MM.1S (cell line): ENCODE results near the gene DPYSL4.

ENCODE experiments used
- CTCF ChIP-seq: fragments of 300-600 bp; sonication (generic); IDR thresholded peaks from 2 replicates; pipeline ENCODE4 v1.5.1; 2016; ENCODE audit warnings: antibody characterized with exemption, low read length, mixed read lengths
- EZH2 ChIP-seq: fragments of 300-600 bp; sonication (generic); optimal IDR thresholded peaks from 2 replicates; pipeline ENCODE3; 2017; ENCODE audit warnings: low read depth, mild to moderate bottlenecking, antibody characterized with exemption, low read length, mixed read lengths

DNA sequence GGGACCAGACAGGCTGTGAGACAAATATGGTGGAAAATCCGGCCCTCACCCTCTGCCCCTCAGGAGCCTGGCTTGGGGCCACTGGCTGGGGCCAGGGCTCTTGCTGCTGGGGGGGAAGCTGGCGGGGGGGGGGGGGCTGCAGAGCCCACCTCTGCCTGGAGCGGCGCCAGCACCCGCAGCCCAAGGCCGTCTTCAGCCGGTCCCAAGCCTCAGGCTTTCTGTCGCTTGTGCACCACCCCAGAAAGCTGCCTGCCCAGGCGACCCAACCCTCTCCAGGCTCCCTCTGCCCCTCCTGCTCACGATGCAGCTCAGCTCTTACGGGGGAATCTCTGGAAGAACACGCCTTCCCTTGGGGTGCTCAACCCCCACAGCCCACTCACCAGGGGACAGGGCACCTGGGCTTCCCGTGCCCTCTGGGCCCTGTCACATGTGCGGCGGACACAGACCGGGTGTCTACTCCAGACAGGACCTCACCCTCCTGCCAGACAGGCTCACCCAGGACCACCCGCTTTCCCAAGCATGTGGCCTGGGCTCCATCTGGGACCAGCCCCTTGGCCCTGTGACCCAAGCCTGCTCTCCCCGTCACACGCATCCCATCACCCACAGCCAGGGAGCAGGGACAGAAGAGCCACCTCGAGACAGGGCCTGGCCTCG, 43.9 kb downstream of the DPYSL4 start:
- TF ChIP-seq EZH2 (no peak), CTCF (no peak)
